Neural cell (in vitro differentiated cells): ENCODE results near the gene LDLRAD4.
A peak's percentile ranks its signal among the peaks of the same experiment; 100 is the strongest.

Source experiments
- CTCF ChIP-seq: fragments of 450-650 bp; IDR thresholded peaks from 2 replicates; pipeline ENCODE4 v1.5.1; 2014; ENCODE audit warnings: antibody characterized with exemption, mild to moderate bottlenecking, moderate library complexity; ENCODE audit not compliant: poor library complexity, severe bottlenecking
- EP300 ChIP-seq: fragments of 450-650 bp; conservative IDR thresholded peaks from 2 replicates; pipeline ENCODE4 v1.6.1; 2014; ENCODE audit warnings: antibody characterized with exemption, mild to moderate bottlenecking, moderate library complexity; ENCODE audit not compliant: poor library complexity, severe bottlenecking
- EZH2 ChIP-seq: fragments of 200-600, 300-800 bp; shearing (Covaris generic), sonication (generic); IDR thresholded peaks from 2 replicates; pipeline ENCODE4 v1.6.1; 2014; ENCODE audit warnings: antibody characterized with exemption, low read length, borderline replicate concordance, mild to moderate bottlenecking; ENCODE audit not compliant: insufficient read depth, poor library complexity, severe bottlenecking
- POLR2AphosphoS5 ChIP-seq: IDR thresholded peaks from 2 replicates; pipeline ENCODE4 v1.6.1; 2012

- TF ChIP-seq POLR2AphosphoS5 (peak; percentile 9), EZH2 (no peak), EP300 (no peak), CTCF (no peak)
These were observed 267.7 kb downstream of the LDLRAD4 start for GRCh38 chr18:13486284-13486683.
